NCI-H2081 (cell line): ENCODE measurements around the gene ARL3.
"Not testable (repeated sequence)": the region's sequence is repeated elsewhere in the genome, so short reads cannot be mapped to it uniquely, and the experiment has no call there.

Source experiments
- DNase-seq, 2 experiments: peaks; one replicate each; lab custom pipeline; 2025; lab: John Stamatoyannopoulos, UW

Gene ARL3

GRCh38 chr10:102673236-102673818, 40.9 kb downstream of the ARL3 start:
- DNase-seq: no peak

DNA sequence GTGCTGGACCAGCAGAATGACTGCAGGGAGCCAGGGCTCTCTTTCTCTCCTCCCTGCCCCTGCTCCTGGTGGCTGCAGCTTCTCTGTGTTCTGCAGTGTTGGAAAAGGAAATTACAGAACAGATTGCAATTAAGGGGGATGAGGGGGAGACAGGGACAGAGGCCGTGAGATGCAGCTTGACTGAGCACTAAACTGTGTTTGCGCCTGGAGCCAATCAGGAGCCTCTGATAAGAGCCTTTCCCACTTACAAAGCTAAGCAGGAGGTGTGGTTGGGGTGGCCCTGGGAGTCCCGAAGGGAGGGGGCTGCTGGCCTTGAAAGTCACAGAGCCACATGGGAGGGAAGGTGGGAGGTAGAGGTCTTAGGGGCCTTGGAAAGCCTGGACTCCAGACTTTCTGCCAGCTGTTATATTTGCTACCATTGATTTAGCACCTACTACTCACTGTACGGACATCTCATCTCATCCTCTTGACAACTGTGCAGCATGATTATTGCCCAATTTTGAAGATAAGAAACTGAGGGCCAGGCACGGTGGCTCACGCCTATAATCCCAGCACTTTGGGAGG, 43.2 kb downstream of the ARL3 start:
- DNase-seq: no peak

DNA sequence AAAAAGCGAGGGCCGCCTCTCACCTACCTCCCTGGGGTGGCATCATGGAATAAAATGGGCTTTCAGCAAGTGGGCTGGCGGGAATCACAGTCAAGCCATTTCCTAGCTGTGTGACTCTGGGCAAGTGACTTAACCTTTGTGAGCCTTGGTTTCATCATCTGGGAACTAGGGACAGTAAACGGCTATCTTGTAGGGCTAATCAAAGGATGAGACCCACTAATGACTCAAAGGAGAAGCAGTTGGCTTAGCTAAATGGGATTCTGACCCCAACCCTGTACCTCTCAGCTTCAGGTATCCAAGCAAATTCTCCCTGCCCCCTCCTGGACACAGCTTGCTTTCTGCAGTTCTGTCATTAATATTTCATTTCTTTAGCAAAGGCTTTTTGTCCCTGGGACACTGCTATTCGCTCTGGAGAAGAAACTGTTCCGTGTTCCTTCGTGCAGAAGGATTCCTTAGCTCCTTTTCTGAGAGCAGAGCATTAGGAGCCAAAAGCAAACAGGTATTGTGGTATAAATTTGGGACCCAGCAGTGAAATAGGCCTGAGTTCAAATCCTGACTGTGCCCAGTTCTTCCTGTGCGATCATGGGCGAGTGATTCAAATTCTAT, 44.0 kb downstream of the ARL3 start:
- no peak for DNase-seq

- DNase-seq: no peak
Measured at GRCh38 chr10:102669206-102670064, 44.8 kb downstream of the ARL3 start.

DNA sequence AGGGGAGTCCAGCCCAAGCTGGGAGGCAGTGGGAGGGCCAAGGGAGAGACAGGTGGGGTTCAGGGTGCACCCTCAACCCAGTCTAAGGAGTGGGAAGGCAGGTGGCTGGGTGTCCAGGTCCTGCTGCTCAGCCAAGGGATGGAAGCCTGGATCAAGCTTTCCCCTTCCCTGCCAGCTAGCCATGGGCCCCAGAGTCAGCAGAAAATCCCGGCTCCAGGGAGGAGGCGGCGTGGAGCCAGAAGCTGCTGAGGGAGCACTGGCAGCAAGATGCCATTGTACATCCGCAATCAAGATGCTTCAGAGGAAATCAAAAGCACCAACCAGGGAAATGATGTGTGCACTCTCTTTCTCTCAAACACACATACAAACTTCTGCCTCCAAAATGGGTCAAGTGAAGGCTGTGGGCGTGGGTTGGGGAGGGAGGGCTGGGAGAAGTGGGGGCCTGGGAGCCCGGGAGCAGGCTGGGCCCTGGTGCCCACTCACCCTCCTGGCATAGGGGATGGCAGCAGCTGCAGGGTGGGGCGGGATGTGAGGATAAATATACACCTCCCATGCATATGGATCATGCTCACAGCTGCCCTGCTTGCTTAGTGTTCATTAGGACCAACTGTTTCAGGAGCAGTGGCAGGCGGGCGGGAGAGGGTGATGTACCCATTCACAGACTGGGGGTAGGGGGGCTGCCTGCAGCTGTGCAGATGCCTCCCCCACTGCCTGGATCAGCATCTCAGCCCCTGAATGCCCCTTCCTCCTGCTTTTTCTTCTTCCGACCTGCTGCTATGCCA, 45.7 kb downstream of the ARL3 start:
- no peak for DNase-seq

- not testable (repeated sequence) for DNase-seq
Measured at GRCh38 chr10:102667411-102667810, 46.8 kb downstream of the ARL3 start.

GRCh38 chr10:102665904-102666509, 48.2 kb downstream of the ARL3 start:
- no peak for DNase-seq

DNA sequence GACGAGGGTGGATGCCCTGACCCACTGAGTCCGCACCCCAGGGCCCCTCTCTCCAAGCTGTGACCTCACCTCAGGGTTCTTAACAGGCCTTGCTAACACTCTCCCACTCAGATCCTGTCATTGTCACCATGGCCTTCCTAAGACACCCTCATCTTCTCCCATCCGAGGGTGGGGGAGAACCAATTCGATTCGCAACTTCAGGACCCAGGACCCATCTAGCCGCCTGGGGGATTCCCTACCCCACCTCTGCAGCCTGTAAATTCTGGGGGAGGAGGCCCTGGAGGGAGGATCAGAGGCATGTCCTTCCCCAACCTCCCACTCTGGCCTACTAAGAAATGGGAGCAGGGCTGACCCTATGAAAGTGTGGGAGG, 52.6 kb downstream of the ARL3 start:
- no peak for DNase-seq

DNA sequence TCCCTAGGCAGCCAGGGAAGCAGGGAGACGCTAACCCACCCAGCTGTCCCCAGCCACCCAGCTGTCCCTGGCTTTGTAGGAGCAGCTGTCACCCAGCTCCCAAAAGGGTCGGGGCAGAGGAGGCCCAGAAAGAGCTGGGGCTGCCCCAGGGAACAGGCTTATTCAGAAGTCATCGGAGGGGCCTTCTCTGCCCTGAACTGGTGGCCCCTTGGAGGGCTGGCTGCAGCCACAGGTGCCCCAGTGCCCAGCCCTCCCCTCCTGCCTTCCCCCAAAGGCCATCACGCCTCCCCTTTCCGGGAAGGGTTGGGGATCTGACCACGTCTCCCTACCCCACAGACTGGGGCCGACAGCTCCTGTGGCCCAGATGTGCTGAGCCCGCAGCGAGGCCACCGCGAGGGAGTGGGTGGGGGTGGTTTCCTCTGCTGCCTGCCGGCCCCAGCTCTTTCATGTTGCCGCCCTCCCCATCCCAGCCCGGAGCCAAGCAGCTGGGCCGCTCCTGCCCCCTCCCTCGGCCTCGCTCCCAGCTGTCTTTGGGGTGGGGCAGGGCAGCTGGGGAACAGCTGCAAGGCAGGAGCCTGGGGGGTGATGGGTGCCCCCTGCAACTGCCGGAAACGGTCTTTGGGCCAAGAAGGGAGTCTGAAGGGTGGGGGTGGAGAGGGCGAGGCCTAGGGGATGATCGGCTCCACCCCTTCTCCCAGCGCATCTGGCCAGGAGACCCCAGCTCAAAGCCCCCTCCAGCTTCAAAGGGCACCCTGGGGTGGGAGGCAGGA, 53.1 kb downstream of the ARL3 start:
- no peak for DNase-seq

GRCh38 chr10:102658802-102659201, 55.4 kb downstream of the ARL3 start:
- DNase-seq: no peak

DNA sequence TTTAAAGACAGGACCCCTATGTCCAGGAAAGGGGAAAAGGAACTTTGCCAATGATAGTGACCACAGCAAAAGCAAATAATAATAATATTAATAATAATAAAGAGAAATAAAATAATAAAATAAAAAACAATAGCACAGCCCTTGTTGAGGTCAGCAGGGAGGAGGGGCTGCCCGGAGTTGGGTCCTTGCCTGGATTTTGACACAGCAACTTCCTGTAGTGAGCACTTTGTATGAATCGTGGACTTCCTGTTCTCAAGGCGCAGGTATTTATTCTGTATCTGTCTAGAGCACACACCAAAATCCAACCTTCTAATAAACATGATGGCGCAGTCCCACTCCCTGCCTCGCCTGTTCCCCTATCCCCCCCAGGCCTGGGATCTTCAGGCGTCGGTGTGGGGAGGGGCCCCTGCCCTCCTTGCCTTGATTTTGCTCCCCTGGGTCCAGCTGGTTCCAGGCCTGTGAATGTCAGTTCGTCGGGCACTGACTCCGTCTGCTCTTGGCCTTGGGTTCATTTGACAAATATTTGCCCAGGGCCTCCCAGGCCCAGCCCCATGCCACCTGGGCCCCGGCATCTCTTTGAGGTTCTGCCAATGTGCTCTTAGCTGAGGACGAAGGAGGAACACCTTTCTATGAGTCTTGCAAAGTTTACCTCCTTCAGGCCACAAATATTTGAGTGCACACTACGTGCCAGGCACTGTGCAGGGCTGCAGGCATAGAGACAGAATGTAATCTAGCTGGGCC, 56.0 kb downstream of the ARL3 start:
- no peak for DNase-seq

- no peak for DNase-seq
Measured at GRCh38 chr10:102657451-102657850, 56.7 kb downstream of the ARL3 start.

DNA sequence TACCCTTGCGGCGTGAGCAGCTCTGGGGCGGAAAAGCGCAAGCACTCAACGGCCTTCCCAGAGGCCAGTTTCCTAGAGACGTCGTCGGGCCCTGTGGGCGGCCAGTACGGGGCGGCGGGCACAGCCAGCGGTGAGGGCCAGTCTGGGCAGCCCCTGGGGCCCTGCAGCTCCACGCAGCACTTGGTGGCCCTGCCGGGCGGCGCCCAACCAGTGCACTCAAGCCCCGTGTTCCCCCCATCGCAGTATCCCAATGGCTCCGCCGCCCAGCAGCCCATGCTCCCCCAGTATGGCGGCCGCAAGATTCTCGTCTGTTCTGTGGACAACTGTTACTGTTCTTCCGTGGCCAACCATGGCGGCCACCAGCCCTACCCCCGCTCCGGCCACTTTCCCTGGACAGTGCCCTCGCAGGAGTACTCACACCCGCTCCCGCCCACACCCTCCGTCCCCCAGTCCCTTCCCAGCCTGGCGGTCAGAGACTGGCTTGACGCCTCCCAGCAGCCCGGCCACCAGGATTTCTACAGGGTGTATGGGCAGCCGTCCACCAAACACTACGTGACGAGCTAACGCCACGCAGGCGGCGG, 57.3 kb downstream of the ARL3 start:
- no peak for DNase-seq

- no peak for DNase-seq
Measured at GRCh38 chr10:102656026-102656425, 58.2 kb downstream of the ARL3 start.

- no peak for DNase-seq
Measured at GRCh38 chr10:102654969-102655368, 59.2 kb downstream of the ARL3 start.

GRCh38 chr10:102654566-102654965, 59.6 kb downstream of the ARL3 start:
- DNase-seq: no peak

- DNase-seq: no peak
Measured at GRCh38 chr10:102653060-102653459, 61.1 kb downstream of the ARL3 start.

DNA sequence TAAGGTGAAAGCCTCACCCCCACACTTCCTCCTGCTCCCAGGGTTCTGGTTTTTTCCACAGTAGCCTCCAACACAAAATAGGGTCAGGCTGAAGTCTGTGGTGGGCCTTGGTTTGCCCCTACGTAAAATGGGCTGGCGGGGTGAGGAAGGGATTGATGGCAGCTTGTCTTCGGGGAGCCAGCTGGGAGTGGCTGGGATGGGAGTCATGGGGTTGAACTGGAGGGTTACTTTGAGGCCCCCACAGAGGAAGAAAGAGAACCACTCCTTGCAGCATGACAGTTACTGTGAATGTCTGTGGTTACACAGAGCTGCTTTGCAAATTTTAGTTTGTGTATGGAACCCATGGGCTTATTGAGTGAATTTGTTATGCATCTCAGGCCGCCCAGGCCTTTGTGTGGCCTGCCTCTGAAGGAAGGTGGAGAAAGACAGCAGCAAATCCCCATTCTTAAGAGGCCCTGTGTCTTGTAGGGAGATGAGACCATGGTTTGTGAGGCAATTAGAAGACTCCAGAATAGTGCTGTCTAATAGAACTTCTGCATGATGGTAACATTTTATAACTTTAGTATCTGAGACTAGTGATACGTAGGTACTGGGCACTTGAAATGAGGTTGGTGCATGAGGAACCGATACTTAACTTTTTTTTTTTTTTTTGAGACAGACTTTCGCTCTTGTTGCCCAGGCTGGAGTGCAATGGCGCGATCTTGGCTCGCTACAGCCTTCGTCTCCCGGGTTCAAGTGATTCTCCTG, 61.9 kb downstream of the ARL3 start:
- DNase-seq: no peak
